Fibroblast of the aortic adventitia (primary cell): ENCODE measurements around the gene PARVB. TPM values are rescaled to one million over a fixed set of nuclear protein-coding genes. Genes with fewer than 3 reads are reported as not detected.
"Not testable (repeated sequence)": the region's sequence is repeated elsewhere in the genome, so short reads cannot be mapped to it uniquely, and the experiment has no call there.

Source experiments
- DNase-seq: peaks from one replicate; pipeline ENCODE4 v3.0.0-alpha.2; 2010; ENCODE audit warnings: low read depth
- H3K4me3 ChIP-seq: 2 replicates; pipeline ENCODE4 v1.5.1; 2011; ENCODE audit warnings: low read depth, mild to moderate bottlenecking, control low read depth, low read length, moderate library complexity
- total RNA-seq: library from RNA; depleted of rRNA; stranded (reverse); fragments of >200 nt; gene quantifications from 2 replicates; pipeline ENCODE4 v1.2.3, GENCODE V29; 2012; ENCODE audit warnings: low replicate concordance
- TF ChIP-seq, protein P1 (sequence below): IDR thresholded peaks from 2 replicates; pipeline ENCODE4 v1.5.1; 2011; ENCODE audit warnings: mild to moderate bottlenecking, low read length, control low read depth, inconsistent platforms; ENCODE audit not compliant: insufficient read depth

The PARVB gene
- total RNA-seq, 1 donor, result 30.6 TPM

- H3K4me3 ChIP-seq, result no peak overlapping the region
- TF ChIP-seq, protein P1, sequence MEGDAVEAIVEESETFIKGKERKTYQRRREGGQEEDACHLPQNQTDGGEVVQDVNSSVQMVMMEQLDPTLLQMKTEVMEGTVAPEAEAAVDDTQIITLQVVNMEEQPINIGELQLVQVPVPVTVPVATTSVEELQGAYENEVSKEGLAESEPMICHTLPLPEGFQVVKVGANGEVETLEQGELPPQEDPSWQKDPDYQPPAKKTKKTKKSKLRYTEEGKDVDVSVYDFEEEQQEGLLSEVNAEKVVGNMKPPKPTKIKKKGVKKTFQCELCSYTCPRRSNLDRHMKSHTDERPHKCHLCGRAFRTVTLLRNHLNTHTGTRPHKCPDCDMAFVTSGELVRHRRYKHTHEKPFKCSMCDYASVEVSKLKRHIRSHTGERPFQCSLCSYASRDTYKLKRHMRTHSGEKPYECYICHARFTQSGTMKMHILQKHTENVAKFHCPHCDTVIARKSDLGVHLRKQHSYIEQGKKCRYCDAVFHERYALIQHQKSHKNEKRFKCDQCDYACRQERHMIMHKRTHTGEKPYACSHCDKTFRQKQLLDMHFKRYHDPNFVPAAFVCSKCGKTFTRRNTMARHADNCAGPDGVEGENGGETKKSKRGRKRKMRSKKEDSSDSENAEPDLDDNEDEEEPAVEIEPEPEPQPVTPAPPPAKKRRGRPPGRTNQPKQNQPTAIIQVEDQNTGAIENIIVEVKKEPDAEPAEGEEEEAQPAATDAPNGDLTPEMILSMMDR, result no peak
Observed at GRCh38 chr22:44103735-44104480, 79.8 kb downstream of the PARVB start.

GRCh38 chr22:44107340-44107739 lies 83.2 kb downstream of the PARVB start:
- DNase-seq, result no peak
- no peak overlapping the region for H3K4me3 ChIP-seq
- TF ChIP-seq, protein P1, result no peak

More at GRCh38 chr22:44103735-44104480, 79.8 kb downstream of the PARVB start:
- no peak for DNase-seq

DNA sequence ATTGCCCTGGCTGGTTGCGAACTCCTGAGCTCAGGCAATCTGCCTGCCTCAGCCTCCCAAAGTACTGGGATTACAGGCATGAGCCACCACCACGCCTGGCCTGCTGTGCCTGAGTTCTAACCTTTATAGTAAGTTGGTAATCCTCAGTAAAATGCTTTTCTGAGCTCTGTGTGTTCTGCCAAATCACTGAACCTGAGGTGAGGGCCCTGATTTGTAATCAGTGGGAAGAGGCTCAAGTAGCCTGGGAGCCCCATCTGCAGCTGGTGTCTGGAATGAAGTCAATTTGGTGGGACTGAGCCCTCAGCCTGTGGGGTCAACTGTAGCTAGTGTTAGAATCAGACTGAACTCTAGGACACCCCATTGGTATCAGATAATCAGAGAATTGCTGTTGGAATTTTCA lies 84.0 kb downstream of the PARVB start:
- TF ChIP-seq, protein P1, result no peak
- no peak for DNase-seq
- H3K4me3 ChIP-seq, result no peak overlapping the region

- no peak for DNase-seq
- TF ChIP-seq, protein P1, result no peak
- H3K4me3 ChIP-seq, result no peak overlapping the region
Observed at GRCh38 chr22:44108806-44109385, 84.8 kb downstream of the PARVB start.

GRCh38 chr22:44109416-44109815 lies 85.3 kb downstream of the PARVB start:
- DNase-seq, result no peak
- H3K4me3 ChIP-seq, result no peak overlapping the region
- TF ChIP-seq, protein P1, result no peak

DNA sequence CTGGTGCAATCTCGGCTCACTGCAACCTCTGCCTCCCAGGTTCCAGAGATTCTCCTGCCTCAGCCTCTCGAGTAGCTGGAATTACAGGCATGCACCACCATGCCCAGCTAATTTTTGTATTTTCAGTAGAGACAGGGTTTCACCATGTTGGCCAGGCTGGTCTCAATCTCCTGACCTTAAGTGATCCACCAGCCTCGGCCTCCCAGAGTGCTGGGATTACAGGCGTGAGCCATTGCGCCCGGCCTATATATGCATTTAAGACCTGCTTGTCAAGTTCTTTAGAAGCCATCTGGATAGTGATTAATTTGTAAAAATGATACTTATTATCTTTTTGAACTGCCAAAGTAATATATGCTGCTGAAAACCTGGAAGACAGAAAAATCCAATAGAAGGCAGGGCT lies 86.6 kb downstream of the PARVB start:
- H3K4me3 ChIP-seq, DNase-seq: not testable (repeated sequence)

GRCh38 chr22:44111562-44112155 lies 87.6 kb downstream of the PARVB start:
- DNase-seq, result no peak
- TF ChIP-seq, protein P1, result no peak
- H3K4me3 ChIP-seq, result no peak overlapping the region
